Skin of body (tissue), 2 donors: ENCODE data around the gene OTOF. TPM values are rescaled to one million over a fixed set of nuclear protein-coding genes. Genes with fewer than 3 reads are reported as not detected.

Source experiments
- DNase-seq: peaks from one replicate; lab custom pipeline; 2025; lab: John Stamatoyannopoulos, UW
- total RNA-seq: library from RNA; depleted of rRNA; stranded (reverse); fragments of >200 nt; gene quantifications from one replicate; pipeline ENCODE4 v1.2.3, GENCODE V29; 2014

OTOF gene
- 0.69 TPM for total RNA-seq

DNA sequence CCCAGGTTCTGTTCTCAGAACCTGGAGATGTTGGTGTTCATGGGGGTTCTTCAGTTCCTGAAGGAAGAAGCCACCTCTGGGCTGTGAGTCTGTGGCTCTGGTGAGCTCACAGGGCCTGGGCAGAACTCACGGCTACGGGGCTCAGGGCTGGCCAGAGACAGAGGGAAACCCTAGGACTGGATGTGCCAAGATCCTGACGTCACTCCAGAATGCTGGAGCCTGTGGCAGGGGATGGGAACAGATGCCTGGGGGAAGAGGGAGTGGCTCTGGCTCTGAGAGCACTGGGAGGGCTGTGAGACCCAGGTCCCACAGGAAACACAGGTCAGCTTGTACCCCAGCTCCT is at the start of gene OTOF:
Gene OTOF, minus strand, starts transcription at position 214 of the 343 bp plus-strand sequence.
- peak; percentile 30 for DNase-seq

DNA sequence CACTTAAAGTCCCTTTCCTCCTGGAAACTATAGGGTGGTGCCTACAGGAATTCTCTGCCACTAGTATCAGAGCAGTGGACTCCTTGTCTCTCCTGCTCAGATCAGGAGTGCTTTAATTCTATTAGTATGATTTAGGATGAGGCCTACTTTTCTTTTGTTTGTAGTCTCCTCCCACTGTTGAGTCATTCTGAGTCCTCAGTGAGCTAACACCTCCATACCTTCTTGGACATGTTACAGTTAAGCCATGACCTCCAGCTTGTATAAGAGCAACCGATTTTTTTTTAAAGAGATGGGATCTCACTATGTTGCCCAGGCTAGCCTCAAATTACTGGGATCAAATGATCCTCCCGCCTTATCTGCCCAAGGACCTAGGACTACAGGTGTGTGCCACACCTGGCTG is 48.7 kb upstream of the OTOF start:
- no peak for DNase-seq

DNA sequence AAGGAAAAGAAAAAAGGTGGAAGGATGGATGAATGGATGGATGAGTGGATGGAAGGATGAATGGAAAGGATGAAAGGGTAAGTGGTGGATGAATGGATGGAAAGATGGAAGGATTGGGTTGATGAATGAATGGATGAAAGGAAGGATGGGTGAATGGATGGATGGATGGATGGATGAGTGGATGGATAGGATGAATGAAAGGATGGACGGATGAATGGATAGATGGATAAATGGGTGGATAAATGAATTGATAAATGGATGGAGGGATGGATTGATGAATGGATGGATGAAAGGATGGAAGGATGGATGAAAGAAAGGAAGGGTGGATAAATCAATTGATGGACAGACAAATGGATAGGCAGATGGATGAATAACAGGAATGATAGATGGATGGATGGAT is 48.2 kb upstream of the OTOF start:
- DNase-seq: no peak

DNA sequence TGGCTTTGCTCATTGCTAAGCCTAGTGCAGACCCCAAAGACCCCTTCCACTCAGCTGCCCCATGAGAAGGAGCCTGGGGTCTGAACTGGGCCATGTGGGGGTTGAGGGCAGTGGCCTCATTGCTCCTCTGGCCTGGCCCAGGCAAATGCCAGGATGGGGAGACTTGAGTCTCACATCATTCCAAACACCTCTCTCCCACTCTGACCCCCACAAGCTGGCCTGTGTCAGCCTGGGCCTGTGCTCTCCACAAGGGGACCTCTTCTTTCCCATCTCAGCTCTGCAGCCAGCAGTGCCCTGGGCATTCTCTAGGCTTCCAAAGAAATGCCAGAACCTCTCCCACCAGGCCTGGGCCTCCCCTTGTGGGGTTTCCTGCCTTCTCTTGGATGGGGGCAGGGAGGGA is 45.8 kb upstream of the OTOF start:
- DNase-seq: no peak

DNA sequence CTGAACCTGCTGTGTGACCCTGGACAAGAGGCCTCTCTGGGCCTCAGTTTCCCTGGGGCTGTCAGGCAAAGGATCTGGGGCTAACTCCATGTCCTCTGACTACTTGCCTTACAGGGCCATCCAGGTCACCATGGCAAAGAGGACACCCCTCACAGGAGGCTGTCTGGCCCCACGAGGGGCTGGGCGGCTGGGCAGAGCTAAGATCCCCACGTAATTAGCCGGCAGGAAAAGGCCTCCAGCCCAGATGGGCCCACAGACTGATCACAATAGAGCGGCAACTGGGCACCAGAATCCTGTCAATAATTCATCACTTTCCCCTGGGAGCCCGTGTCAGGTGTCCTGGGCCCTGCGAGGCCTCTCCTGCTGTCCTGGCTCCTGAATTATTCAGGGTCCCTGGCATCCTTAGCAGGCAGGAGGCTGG is 44.8 kb upstream of the OTOF start:
- DNase-seq: no peak

DNA sequence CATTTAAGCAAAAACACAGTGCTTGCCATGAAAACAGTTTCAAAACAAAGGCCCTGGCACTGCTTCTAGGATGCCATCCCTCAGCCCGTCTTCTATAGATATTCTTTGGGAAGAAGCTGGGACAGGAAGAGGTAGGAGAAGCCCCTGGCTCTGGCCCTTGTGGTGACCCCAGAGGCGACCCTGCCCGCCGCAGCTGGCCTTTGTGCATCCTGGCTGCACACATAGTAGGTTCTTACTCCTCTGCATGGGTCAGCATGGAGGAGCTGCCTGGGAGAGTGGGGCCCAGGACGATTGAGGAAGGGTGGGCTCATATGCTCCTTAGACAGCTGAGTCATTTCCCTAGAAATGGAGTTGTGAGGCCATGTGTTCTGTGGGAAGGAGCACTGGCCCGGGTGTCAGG is 44.4 kb upstream of the OTOF start:
- DNase-seq: no peak

DNA sequence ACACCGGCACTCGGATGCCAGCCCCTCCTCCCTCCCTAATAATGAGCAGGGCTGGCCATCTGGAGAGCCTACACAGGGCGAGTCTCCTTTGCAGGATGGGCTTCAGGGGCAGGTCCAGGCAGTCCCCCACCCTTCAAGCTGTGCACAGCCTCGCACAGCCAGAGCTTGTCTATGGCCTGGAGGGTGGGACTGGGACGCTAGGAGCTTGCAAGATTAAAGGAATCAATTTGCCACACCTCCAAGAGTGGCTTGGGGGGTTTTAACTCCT is 43.9 kb upstream of the OTOF start:
- no peak for DNase-seq

DNA sequence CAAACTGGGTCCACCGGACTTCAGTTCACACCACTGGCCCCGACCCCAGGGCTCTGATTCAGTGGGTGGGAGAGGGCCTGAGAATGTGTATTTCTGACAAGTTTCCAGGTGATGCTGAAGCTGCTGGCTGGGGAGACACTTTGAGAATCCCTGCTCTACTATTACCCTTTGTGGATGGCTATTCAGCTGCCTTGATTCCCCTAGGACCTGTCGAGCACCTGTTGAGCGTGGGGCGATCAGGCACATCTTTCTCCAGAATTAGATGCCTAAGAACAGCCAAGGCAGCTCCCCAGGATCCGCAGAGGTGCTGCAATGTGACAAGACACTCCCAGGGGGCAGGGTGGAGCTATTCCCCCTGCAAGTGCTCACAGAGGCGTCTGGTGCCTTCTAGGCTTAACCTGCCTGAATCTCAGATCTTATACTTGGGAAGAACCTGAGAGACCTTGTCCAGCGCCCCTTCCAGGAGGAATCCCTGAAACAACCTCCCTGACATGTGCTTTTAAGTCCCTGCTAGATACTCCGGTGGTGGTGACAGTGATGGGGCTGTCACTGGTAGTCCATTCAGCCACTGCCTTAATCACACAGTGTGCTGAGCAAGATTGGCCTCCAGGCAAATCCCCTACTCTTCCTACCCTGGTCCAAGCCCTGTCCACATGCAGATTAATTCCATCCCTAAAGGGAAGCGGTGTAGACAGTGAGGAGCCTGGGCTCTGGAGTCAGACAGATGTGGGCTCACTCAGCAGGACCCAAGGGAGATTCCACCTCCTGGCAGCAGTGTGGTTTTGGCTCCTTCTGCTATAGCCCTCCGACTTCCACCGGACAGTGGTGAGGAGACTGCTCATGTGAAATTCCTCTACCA is 43.4 kb upstream of the OTOF start:
- no peak for DNase-seq

DNA sequence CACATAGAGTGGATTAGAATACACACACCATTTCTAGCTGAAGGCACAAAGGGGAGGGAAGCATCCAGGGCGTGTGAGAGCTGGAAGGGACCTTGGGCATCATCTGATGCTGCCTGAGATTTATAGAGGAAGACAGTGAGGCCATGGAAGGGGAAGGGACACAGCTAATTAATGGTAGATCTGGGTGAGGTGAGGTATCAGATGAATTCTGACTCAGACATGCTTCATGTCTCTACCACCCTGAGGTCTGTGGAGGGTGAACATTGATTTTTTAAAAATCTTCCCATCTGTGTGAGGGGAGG is 42.2 kb upstream of the OTOF start:
- DNase-seq: no peak

DNA sequence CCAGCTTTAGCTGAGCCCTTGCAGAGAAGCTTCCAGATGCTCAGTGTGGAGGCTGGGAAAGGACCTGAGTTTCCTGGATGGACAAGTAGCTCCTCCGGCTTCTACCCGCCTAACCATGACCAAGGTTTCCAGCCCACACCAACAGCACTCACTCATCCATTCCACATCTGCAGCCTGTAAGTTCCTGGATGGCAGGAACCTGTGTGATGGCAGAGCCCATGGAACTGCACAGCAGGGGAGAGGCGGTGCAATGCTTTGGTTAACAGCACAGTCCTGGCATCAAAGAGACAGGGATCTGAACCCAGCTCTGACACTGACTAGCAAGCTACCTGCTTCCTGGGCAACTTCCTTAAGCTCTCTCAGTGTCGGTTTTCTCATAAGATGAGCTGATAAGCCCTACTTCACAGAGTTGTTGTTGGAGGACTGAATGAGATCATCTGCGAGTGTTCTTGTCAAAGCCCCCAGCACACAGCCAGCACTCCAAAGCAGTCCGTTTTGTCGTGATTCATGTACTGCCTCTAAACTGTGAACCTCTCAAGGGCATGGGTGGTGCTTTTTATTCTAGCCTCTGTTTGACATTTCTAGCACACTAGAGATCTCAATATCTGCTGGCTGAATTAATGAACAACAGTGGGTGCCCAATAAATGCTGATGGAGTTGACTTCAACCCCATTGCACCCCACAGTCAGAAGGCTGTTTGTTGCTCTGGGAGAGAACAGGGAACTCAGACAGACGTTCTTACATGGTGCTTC is 41.6 kb upstream of the OTOF start:
- DNase-seq: no peak

DNA sequence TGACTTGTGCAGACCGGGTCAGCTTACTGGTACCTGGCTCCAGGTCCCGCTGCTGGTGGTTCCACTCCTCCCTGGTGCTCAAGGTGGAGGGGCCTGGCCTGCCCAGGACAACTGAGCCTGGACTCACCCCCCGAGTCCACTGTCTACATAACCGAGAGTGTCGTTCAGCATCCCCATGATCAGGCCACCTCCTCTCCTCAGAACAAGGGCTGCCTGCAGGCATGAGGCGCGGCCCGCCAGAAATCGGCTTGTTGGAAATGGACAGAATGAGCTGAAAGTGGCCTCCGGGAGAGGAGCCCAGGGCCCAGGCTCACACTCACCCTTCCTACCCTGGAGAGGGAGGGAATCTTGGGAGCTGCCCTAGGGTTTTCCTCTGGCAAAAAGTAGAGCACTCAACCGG is 38.9 kb upstream of the OTOF start:
- no peak for DNase-seq

DNA sequence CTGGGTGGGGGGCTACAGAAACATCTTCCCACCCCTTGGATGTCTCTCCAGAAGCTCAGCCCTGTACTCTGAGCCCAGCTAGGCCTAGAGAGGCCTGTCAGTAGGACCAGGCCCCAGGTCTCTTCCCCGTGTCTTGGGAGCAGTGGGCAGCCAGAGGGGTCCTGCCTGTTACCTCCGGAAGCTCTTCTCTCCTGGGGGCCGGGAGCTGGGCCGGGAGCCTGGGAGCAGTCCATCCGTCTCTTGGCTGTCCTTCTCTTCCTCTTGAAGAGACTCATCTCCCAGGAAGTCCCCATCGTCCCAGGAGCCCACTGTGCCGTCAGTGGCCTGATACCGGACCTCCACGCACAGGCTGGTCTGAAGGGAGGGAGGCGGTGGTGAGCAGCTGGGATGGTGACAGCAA is 38.3 kb upstream of the OTOF start:
- no peak for DNase-seq

DNA sequence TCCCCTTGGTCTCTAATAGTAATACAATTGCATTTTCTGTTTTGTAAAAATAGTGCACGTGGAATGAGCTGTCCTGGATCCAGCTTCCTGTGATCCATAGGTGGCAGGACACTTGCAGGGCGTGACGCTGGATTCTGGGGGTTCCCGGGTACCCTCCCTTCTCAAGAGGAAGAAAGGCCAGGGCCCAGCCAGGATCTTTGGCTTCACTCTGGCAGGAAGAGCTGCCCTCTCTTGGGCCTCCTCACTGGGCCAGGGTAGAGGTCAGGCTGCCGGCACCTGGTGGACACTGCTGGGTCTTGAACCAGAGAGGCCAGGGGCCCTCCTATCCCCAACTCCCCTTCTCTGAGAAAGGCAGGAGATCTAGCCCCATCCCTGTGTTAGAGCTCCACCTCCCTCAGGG is 37.8 kb upstream of the OTOF start:
- DNase-seq: no peak

DNA sequence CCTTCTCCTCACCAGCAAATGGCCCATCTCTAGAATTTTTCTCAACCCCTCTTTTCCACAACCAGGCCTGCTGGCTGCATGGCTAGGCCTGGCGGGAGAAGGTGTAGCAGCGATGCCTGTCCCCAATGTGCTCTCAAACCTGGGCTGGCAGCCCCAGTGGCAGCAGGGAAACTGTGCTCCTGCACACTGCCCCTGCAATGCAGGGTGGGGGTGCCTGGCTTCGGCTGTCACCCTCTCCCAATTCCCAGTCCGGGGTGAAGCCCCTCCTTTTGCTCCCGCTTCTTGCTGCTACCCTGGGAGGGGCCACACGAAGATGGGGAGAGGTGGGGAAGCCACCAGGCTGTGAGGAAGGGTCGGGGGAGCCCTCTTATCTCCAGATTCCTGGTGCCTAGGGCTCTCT is 36.1 kb upstream of the OTOF start:
- DNase-seq: no peak

DNA sequence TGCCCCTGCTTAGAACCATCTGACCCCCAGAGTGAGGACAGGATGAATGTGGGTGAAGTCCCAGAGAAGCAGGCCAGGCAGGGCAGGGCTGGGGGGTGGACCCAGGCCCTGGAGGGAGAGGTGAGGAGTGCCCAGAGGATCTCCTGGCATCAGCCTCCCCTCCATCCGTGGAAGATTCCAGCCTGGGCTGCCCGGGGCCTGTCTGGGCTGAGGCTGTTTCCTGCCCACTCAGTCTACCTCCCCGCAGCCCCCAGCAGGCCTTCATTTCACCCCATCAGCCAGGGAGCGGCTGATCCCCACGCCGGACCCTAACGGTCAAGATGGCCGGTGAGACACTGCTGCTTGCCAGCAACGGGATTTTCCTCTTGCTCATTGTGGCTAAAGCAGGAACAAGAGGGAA is 35.3 kb upstream of the OTOF start:
- DNase-seq: no peak

DNA sequence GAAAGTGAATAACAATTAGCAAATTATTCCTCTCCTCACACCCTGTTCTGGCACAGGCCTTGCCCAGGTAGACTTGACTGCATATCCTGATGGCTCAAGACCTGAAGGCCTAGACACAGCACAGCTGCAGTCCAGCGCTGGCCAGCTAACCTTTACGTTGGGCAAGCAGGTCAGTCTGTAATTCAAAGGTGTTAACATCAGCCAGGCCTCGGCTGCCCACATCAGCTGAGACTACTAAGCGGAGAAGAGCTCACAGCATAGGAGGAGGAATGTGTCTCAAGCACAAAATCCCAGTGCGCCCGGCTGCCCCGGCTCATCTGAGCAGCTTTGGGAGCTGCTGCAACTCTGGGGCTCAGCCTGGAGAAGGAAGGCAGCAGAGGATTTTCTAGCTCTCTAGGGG is 33.5 kb upstream of the OTOF start:
- no peak for DNase-seq

DNA sequence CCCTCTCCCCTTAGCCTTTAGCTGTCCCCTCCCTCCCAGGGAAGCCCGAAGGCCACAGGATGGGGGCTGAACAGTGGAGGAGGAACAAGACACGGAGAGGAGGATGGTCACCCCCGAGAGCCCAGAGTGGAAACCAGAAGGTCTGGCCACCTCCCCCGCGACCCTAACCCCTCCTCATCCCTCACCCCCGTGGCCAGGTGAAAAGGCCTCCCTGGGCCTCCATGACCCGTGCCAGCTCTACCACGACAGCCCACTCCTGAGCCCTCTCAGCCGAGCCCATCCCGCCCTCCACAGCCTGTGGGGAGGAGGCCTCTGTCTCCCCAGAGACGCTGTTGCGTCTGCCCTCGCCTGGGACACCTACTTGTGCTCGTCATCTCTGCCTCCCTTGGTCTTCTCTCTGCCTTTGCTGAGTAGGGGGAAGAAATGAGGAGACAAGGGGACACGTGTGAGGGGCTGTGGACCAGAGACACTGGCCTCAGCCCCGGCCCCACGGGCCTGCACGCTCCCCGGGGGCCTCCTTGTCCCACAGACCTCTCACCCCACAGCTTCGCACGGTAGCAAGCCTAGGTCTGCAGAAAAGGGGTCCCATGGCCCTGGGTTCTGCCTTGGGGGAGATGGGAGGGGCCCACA is 32.5 kb upstream of the OTOF start:
- no peak for DNase-seq

DNA sequence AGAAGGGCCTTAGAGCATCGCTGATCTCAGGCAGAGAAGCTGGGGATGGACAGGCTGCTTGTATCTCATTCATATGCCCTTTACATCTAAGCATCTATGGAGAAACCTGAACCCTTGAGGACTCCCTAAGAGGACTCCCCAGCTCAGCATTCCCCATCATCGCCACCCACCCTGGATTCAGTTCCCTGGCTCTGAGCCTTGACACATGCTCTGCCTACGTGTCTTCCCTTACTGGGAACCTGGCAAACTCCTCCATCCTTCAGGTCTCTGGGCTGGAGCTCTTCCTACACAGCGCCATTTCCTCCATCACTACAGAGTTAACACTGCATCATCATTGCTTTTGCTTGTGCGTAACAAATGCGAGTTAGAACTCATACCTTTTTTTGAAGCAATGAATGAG is 31.2 kb upstream of the OTOF start:
- no peak for DNase-seq

DNA sequence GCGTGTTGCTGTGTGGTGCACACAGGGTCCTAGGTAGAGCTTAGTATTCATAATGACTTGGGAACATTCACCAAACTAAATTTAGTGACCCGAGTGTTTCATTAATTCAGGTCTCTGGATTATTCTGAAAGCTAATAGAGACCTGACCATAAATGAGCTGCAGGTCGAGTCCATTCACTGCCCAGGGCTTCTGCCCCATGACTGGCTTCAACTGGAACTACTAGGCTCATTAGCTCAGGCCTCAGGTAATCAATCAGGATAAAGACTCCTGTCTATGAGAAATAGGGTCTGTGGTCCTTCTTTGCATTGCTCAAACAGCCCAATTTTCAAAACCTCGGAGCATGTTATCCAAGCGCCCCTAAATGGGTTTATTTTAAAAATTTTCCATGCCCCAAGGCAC is 30.0 kb upstream of the OTOF start:
- DNase-seq: no peak

DNA sequence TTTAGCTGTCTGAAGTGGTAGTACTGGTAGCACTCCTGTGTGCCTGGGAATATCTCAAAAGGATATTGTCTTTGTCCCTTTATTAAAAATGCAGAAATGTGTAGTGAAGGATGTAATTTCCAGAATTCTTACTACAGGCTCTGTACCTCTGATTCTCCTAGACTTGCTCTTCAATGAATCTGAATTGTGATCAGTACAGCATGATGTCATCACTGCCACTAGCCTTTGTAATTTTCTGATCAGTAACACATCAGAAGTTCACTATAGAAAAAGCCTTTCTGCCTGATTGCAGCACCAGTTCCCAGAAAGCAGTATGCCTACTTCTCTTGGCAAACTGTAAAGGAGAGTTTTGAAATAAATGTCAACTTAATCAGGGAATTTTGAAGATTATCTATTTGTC is 29.2 kb upstream of the OTOF start:
- no peak for DNase-seq

DNA sequence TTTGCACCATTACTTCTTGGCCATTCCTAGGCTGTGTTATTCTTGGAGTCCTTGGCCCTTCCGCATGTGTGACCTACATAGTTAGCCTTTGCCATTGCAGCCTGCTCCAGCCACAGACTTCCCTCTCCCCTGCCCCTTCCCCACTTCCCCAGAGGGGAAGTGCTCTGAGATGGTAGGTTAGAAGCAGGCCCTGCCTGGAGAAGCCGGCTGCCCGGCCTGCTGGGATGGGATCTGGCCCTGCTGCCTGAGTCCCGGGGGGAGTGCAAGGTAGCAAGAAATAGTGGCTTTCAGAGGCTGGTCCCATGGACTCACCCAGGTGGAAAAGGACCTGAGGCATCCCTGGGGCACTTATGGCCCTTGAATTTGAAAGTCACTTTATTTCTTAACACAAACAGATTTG is 28.4 kb upstream of the OTOF start:
- no peak for DNase-seq

DNA sequence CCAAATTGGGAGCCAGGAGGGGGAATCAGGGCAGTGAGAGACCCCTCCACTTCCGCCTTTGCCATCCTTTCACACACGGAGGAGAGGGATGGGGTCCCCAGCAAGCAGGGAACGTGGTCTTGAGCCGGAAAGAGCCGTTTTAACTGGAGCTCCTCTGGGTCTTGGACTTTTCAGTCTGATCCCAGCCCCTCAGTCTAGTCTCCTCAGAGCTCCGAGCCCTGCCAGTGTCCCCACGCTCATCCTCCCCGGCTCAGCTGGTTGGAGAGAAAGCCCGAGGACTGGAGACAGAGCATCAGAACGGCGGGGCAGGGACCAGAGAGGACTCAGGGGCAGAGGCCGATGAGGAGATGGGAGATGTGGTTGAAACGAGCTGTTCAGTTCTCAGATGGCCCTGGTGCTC is 26.1 kb upstream of the OTOF start:
- no peak for DNase-seq

DNA sequence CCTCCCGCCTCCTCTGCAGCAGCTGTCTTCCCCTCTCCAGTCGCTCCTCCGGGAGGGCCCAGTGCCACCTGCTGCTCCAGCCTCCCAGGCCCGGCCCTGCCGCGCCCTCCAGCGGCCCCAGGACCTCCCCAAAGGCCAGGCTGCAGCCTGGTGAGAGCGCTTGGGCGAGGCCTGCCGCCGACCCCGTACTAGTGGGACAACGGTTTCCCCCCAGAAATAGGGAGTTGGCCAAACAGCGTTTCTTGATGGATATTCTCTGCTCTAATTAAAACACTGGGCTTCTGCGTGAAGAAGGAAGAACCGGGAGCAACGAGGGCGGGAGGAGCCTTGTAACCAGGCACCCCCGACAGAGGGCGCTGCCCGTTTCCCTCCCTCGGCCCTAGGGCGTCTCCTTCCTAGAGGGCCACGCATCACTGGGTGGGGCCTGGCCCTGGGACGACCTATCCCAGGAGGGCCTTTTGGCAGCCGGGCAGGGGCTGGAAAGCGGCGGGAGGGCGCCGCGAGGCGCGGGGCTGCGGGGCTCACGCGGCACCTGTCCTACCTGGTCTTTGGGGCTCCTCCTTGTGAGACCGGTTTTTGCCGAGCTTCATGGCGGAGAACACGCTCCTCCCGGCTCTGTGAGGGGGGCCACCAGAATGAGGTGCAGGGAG is 25.4 kb upstream of the OTOF start:
- DNase-seq: no peak
